Sigmoid colon (tissue), 7 donors: ENCODE results near the gene DTWD1. TPM values are rescaled to one million over a fixed set of nuclear protein-coding genes. Genes with fewer than 3 reads are reported as not detected.
A peak's percentile ranks its signal among the peaks of the same experiment; 100 is the strongest.
"Not testable (repeated sequence)": the region's sequence is repeated elsewhere in the genome, so short reads cannot be mapped to it uniquely, and the experiment has no call there.

Source experiments
- DNase-seq: peaks from one replicate; pipeline ENCODE4 v3.0.0-alpha.2; 2019
- H3K27ac ChIP-seq, 4 donors: fragments of 200-600 bp; sonication (generic); one replicate each; pipeline ENCODE4 v1.5.1; 2016 to 2019; ENCODE audit warnings: mild to moderate bottlenecking in 1 of 4
- H3K27me3 ChIP-seq, 3 donors: fragments of 200-600 bp; sonication (generic); one replicate each; pipeline ENCODE4 v1.5.1; 2019; ENCODE audit warnings: mild to moderate bottlenecking in 1 of 3
- H3K36me3 ChIP-seq, 4 donors: fragments of 200-600 bp; sonication (generic); one replicate each; pipeline ENCODE4 v1.5.1; 2016 to 2019
- H3K4me1 ChIP-seq, 4 donors: fragments of 200-600 bp; sonication (generic); one replicate each; pipeline ENCODE4 v1.5.1; 2017 to 2019
- H3K4me3 ChIP-seq, 4 donors: fragments of 200-600 bp; sonication (generic); one replicate each; pipeline ENCODE4 v1.5.1; 2017 to 2019; ENCODE audit warnings: mild to moderate bottlenecking in 2 of 4, moderate library complexity in 1 of 4
- H3K9me3 ChIP-seq, 4 donors: fragments of 200-600 bp in 3 of 4; sonication (generic) in 3 of 4; one replicate each; pipeline versions ENCODE4 v1.5.1 to v1.6.1; 2013 to 2019
- EP300 ChIP-seq, 4 donors: sonication (generic); formaldehyde crosslinking; IDR thresholded peaks; one replicate each; pipeline ENCODE4 v1.6.1; 2017; ENCODE audit warnings: antibody characterized with exemption in 4 of 4
- POLR2A ChIP-seq, 2 donors: fragments of 450-650 bp; IDR thresholded peaks; one replicate each; pipeline ENCODE4 v1.6.1; 2016; ENCODE audit warnings: antibody characterized with exemption in 2 of 2, mild to moderate bottlenecking in 2 of 2, moderate library complexity in 2 of 2
- POLR2AphosphoS5 ChIP-seq, 4 donors: sonication (generic); formaldehyde crosslinking; IDR thresholded peaks; one replicate each; pipeline ENCODE4 v1.6.1; 2017; ENCODE audit warnings: antibody characterized with exemption in 4 of 4
- WGBS, 2 donors: extraction: QIAGEN DNeasy Blood & Tissue Kit; methylation state at CpG; one replicate each; pipeline ENCODE4 v1.1.7; 2013; 5-methylcytosine and 5-hydroxymethylcytosine counted together
- intact Hi-C: fragments of 100-400 bp; cut with DNase I; formaldehyde crosslinking; loops from one replicate; pipeline ENCODE4 v1.15.1; 2023
- polyA plus RNA-seq, 3 donors: library from polyadenylated mRNA; stranded (reverse); fragments of 200-250 nt; gene quantifications; one replicate each; pipeline ENCODE4 v1.2.3, GENCODE V29; 2013
- total RNA-seq, 4 donors: library from RNA; depleted of rRNA; stranded (reverse); fragments of >200 nt; gene quantifications; one replicate each; pipeline ENCODE4 v1.1.0, GENCODE V29; 2016
- TF ChIP-seq, protein P1 (sequence below), 4 experiments: fragments of 450-650 bp in 3 of 4; fragments of 200-600 bp in 1 of 4; IDR thresholded peaks; one replicate each; pipeline ENCODE4 v1.5.1; 2016 to 2019; ENCODE audit warnings: antibody characterized with exemption in 4 of 4, mild to moderate bottlenecking in 3 of 4, moderate library complexity in 2 of 4
- donor health status: healthy with polysubstance abuse.
- donor health status: Bipolar disorder and iron deficiency.
- donor health status: healthy.

DTWD1 gene
- total and polyA plus RNA-seq, 7 donors: 10.6 to 39.8 (median 22.7) TPM

DNA sequence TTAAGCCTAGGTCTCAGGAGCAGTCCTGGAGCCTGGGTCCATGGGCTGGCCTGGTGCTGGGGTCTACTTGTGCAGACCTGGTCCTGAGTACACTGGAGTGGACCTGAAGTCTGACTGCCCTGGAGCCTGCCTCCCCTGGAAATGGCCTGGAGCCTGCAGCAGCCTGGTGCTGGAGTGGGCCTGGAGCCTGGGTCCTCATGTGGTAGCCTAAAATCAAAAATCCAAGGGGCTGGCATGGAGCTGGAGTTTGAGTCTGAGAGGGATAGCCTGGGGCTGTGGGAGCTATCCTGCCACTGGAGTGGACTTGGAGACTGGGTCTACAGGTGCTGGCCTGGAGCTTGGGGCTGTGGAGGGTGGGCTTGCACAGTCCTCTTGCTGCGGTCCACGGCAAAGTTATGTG is 15.3 kb upstream of the DTWD1 start:
- Histone ChIP-seq H3K27me3 (no peaks in the 10 kb centered on the region), H3K4me1 (no peaks in the 10 kb centered on the region), H3K27ac (no peak overlapping the region), H3K4me3 (no peak overlapping the region), H3K9me3 (peaks cover 1 to 5% (median 2%) of the 10 kb centered on the region in 4 donors), H3K36me3 (peaks cover 0 to 5% (median 0%) of the 10 kb centered on the region in 4 donors)
- intact Hi-C loops: no loop called here
- TF ChIP-seq POLR2AphosphoS5 (IDR thresholded peaks at IDR 0.05) (no peak), POLR2A (IDR thresholded peaks at IDR 0.05) (no peak), EP300 (IDR thresholded peaks at IDR 0.05) (no peak)
- TF ChIP-seq, protein P1, sequence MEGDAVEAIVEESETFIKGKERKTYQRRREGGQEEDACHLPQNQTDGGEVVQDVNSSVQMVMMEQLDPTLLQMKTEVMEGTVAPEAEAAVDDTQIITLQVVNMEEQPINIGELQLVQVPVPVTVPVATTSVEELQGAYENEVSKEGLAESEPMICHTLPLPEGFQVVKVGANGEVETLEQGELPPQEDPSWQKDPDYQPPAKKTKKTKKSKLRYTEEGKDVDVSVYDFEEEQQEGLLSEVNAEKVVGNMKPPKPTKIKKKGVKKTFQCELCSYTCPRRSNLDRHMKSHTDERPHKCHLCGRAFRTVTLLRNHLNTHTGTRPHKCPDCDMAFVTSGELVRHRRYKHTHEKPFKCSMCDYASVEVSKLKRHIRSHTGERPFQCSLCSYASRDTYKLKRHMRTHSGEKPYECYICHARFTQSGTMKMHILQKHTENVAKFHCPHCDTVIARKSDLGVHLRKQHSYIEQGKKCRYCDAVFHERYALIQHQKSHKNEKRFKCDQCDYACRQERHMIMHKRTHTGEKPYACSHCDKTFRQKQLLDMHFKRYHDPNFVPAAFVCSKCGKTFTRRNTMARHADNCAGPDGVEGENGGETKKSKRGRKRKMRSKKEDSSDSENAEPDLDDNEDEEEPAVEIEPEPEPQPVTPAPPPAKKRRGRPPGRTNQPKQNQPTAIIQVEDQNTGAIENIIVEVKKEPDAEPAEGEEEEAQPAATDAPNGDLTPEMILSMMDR (IDR thresholded peaks at IDR 0.05): no peak
- DNase-seq: no peak
- 97 to 98% methylated on average over 2 of the region's 2 CpGs for WGBS, 2 donors

DNA sequence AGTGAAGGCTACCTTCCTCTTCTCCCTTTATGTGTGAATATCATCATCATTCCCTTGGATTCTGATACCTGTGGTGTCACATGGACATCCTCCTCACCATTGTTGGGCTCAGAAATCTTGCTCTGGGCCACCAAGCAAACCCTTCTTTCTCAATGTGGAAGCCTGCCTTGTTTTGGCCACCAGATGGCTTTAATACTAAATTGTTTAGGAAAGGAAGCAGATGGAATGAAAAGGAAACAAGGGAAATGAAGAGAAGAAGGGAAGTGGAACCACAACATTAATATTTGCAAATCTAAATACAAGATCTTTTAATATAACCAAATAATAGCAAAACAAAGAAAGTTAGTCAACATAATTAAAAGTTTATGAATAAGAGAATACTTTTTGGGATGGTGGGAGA is 14.3 kb upstream of the DTWD1 start:
- peaks cover 0 to 5% (median 0%) of the 10 kb centered on the region in 4 donors for H3K36me3 ChIP-seq
- no peaks in the 10 kb centered on the region for H3K9me3 ChIP-seq
- no peak overlapping the region for H3K27ac ChIP-seq
- H3K4me3 ChIP-seq: no peak overlapping the region
- intact Hi-C loops: no loop called here
- no peaks in the 10 kb centered on the region for H3K27me3 ChIP-seq
- DNase-seq: no peak
- TF ChIP-seq EP300 (IDR thresholded peaks at IDR 0.05) (no peak), POLR2AphosphoS5 (IDR thresholded peaks at IDR 0.05) (no peak), POLR2A (IDR thresholded peaks at IDR 0.05) (no peak)
- TF ChIP-seq, protein P1 (IDR thresholded peaks at IDR 0.05): no peak
- H3K4me1 ChIP-seq: no peaks in the 10 kb centered on the region

DNA sequence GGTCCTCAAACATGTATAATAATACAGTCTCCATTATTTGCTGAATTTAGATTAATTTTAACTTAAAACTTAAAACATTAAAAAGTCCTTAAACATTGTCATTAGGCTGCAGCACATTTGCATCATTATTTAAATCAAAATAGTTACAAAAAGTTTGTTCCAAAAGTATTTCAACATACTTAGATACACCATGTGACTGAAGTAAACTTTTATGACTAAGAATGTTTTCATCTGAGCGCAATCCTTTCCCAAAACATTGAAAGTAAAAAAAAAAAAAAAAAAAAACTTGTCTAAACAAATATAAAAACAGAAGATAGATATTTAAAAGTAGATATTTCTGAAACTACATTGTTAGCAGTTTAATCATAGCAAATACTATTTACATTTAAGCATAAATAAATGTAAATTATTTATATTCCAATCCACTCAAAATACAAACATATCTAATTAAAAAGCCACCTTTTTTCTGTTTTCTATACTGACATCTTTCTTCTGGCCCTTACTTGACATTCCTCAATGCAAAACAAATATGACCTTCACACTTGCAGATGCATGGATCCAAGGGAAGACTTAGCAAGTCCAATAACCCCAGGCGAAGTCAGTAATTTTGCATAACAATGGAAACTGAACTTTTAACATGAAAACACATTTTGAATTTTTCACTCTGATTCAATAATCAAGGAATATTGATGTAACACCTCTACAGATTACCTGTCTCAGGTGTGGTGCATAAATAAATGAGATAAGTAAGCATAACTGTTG is 10.5 kb upstream of the DTWD1 start:
- TF ChIP-seq, protein P1 (IDR thresholded peaks at IDR 0.05): no peak
- TF ChIP-seq EP300 (IDR thresholded peaks at IDR 0.05): no peak
- TF ChIP-seq POLR2A (IDR thresholded peaks at IDR 0.05): no peak
- no peak for TF ChIP-seq POLR2AphosphoS5 (IDR thresholded peaks at IDR 0.05)
- no peaks in the 10 kb centered on the region for H3K27me3 ChIP-seq
- H3K36me3 ChIP-seq: peaks cover 0 to 5% (median 0%) of the 10 kb centered on the region in 4 donors
- WGBS, 2 donors: 86 to 87% methylated on average over 2 of the region's 2 CpGs
- no peak overlapping the region for H3K4me3 ChIP-seq
- H3K9me3 ChIP-seq: no peaks in the 10 kb centered on the region
- DNase-seq: no peak
- intact Hi-C loops: no loop called here
- H3K4me1 ChIP-seq: no peaks in the 10 kb centered on the region
- H3K27ac ChIP-seq: no peak overlapping the region

DNA sequence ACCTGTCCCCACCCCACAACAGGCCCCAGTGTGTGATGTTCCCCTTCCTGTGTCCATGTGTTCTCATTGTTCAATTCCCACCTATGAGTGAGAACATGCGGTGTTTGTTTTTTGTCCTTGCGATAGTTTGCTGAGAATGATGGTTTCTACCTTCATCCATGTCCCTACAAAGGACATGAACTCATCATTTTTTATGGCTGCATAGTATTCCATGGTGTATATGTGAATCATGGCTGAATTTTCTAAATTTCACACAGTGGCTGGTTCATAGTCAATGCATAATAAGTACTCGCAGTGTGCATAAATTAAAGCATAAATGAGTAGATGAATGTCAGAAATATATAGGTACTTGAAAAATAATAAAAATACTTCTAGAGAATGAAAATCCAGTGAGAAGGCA is 8.6 kb upstream of the DTWD1 start:
- intact Hi-C loops, H3K36me3 ChIP-seq: not testable (repeated sequence)
- WGBS, 2 donors: 98 to 99% methylated on average over 3 of the region's 3 CpGs

DNA sequence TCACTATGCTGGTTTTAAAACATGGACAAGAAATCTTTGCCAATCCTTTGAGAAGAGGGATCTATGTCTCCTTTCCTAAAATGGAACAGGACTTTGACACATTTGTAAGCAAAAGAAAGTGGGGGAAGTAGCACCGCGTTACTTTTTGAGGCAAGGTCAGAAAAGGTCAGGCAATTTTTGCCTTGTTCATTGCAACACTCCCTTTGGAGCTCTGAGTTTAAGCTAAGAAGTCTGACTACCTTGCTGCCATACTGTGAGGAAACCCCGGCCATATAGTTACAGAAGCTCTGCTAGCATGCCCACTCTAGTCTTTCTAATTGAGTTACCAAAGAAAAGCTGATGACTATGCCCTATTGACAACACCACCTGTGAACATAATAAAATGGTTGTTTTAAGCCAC is 1.6 kb upstream of the DTWD1 start:
- WGBS, 2 donors: 83 to 92% methylated on average over 3 of the region's 3 CpGs
- Histone ChIP-seq H3K4me1 (peaks cover 0 to 35% (median 23%) of the 10 kb centered on the region in 4 donors), H3K9me3 (no peaks in the 10 kb centered on the region), H3K27ac (peak overlapping the region; percentile 90 to 94 (median 92)), H3K4me3 (no peak overlapping the region), H3K36me3 (no peaks in the 10 kb centered on the region), H3K27me3 (no peaks in the 10 kb centered on the region)
- DNase-seq: no peak
- TF ChIP-seq, protein P1 (IDR thresholded peaks at IDR 0.05): no peak
- no peak for TF ChIP-seq EP300 (IDR thresholded peaks at IDR 0.05)
- no peak for TF ChIP-seq POLR2AphosphoS5 (IDR thresholded peaks at IDR 0.05)
- TF ChIP-seq POLR2A (IDR thresholded peaks at IDR 0.05): no peak
- intact Hi-C loops: no loop called here

More for the DNA sequence above, 8.6 kb upstream of the DTWD1 start:
- not testable (repeated sequence) for H3K27me3 ChIP-seq, H3K9me3 ChIP-seq, DNase-seq, H3K27ac ChIP-seq, H3K4me1 ChIP-seq, H3K4me3 ChIP-seq
